Stimulated activated CD8-positive, alpha-beta memory T cell treated with anti-CD3 and anti-CD28 coated beads, Interleukin-7, amount 100 ng/mL, for 1 hour (primary cell): ENCODE data around the gene NID2.

Experiments used
- DNase-seq, 2 donors: peaks; one replicate each; pipeline ENCODE4 v3.0.0-alpha.2; 2020; ENCODE audit warnings: low read depth in 2 of 2

NID2 gene

DNA sequence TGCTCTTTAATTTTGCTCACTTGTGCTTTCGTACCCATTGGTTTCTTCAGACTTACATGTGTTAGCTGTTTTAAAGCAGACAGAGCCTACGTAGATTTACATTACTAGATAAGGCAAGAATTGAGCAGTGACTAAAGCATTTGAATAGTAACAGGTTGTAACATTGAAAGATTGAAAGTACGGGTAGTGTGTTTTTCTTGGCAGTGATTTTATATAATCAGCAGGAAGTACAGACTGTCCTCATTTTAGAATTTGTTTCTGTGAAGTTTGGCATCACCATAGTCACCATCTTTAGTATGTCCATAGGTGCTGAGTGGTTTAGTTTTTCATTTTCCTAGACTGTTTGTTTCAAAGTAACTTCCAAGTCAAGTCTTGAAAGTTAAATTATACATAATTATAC lies 65.5 kb downstream of the NID2 start:
- DNase-seq: no peak

DNA sequence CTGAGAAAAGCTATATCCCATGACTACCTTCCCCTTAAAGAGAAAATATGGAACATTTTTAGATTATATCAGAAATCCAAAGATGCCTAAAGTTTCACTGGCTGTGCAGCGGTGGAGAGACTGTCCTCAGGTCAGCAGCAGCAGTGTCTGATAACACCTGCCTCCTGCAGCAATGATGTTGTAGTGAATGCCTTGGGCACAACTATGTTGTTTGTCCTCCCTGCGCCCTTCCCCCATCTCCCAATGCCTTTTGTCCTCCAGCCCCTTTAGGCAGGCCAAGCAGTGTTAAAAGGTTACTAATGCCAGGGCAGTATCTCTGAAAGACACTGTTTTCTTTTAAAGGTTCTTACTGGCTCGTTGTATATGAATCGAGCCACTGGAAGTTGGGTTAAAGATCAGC lies 66.3 kb downstream of the NID2 start:
- no peak for DNase-seq

DNA sequence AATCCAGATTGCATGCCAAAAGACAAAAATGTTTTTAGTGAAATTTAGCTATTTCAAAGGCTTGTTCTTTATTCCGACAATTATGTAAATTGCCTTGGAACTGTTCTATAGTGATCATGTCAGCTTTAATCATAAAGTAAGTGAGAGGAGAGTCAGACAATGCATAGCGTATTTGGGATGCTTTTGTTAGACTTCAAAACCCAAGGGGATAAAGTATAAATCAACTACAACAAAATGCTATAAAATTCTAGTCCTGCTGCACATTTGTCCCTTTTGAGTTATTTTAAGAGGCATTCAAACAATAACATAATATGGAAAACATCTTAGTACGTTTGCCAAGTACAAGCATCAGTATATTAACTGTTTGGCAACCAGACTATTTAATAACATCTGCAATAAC lies 68.2 kb downstream of the NID2 start:
- DNase-seq: no peak

DNA sequence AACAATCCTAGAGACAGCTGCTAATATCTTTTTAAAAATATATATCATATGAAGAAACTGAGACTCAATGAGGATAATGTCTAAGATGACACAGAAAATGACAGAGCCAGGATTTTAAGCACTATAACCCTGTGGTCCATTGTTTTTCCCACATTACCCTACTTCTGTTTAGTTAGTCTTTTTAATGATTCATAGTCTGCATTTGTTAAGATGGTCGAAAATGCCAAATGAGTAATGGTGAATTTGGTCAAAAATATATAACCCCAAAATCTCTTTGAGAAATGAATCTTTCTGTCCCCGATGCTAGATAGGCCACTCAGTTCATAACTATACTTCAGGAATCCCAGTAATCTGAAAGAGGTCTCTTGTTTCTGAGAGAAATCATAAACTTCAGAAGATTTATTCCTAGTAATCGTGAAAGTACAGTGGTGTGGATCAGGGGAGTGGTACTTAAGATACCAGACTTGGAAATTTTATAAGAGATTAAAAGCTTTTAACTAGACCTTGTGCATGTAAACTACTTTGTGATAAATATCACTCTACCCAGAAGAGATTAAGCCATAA lies 68.8 kb downstream of the NID2 start:
- DNase-seq: no peak

DNA sequence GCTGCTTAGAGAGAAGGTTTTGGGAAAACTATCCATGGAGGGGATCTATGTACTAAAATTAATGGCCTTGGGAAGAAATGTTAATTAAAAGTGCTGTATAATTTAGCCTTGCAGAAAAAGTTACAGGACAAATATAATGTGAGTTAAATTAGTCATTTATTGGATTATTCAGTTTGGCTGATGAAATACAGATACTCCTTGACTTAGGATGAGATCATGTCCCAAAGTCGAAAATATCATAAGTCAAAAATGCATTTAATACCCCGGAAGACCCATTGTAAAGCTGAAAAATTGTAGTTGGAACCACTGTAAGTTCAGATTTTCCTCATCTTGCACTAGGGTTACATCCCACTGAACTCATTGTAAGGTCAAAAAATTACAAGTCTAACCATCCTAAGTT lies 69.8 kb downstream of the NID2 start:
- no peak for DNase-seq

DNA sequence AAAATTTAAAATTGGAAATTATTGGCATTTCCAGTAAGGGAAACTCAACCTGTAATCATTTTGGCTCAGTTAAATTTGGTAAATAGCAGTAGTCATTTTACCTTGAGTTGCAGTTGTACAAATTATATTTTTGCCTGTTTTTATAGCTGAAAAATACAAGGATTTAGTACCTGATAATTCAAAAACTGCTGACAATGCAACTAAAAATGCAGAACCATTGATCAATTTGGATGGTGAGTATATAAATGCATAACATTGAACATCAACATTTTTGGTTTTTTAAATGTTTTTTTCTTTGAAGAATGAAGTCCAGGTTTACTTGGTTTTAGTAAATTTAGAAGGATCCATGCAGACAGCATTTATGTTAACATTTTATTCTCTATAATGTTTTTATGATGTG lies 70.5 kb downstream of the NID2 start:
- no peak for DNase-seq

DNA sequence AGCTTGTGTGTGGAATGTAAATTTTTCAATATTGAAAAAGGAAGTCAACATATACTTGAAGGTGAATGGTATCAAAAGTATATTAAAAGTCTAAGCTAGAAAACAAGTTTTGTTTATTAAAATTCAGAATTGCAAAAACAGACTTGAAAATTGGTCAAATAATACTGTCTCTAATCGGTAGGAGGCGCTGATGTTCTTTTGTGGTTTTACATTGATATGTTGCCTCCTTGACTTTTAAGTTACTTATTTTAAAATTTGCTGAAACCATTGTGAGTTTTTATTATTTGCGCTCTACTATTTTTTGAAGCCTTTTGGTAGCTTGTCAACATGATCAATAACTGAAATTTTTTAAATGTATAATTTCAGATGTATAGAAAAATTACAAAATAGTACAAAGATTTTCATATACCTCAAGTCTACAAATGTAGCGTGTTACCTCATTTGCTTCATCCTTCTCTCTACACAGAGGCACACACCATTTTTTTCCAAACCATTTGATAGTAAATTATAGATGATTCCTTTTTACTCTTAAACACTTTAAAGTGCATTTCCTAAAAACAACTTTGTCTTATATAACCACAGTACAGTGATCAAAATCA lies 72.6 kb downstream of the NID2 start:
- DNase-seq: no peak

DNA sequence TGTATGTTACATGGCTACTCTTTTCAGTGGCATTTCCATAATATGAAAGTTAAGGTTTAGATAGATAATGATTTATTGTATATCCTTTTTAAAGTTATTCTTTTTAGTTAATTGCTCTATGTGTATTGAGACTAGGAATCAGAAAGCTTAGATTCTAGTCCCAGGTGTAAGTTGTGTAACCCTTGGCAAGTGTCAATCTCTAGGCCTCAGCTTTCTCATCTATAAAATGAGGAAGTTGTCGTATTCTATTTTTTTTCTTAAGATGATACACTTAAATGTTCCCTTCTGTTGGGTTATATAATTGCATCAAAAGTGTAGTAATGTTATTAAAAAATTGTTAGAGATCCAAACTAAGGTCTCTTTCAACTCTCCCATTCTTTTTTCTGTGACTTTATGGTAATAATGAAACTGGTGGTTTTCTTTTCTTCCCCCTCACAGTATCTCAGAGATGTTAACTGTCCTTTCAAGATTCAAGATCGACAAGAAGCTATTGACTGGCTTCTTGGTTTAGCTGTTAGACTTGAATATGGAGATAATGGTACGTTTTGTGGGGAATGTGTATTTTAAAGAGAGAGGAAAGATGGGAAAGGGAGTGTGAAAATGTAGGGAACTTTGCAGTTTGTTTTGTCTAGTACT lies 75.5 kb downstream of the NID2 start:
- DNase-seq: no peak

DNA sequence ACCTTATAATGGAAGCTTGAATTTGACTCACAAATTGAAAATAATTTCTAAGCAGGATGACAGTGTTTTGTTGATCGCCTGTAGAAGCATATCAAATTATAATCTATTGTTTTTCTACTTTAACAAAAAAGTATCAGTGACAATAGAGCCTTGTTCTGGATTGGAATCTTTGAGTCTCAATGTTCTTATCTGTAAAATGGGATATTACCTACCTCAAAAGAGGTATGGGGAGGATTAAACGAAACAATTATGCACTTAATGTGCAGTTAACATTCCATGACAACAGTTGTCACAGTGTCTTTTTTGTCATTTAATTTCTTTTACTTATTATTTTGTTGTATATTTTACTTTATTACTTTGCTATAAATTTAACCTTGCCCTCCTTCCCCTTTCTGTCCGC lies 78.4 kb downstream of the NID2 start:
- no peak for DNase-seq

DNA sequence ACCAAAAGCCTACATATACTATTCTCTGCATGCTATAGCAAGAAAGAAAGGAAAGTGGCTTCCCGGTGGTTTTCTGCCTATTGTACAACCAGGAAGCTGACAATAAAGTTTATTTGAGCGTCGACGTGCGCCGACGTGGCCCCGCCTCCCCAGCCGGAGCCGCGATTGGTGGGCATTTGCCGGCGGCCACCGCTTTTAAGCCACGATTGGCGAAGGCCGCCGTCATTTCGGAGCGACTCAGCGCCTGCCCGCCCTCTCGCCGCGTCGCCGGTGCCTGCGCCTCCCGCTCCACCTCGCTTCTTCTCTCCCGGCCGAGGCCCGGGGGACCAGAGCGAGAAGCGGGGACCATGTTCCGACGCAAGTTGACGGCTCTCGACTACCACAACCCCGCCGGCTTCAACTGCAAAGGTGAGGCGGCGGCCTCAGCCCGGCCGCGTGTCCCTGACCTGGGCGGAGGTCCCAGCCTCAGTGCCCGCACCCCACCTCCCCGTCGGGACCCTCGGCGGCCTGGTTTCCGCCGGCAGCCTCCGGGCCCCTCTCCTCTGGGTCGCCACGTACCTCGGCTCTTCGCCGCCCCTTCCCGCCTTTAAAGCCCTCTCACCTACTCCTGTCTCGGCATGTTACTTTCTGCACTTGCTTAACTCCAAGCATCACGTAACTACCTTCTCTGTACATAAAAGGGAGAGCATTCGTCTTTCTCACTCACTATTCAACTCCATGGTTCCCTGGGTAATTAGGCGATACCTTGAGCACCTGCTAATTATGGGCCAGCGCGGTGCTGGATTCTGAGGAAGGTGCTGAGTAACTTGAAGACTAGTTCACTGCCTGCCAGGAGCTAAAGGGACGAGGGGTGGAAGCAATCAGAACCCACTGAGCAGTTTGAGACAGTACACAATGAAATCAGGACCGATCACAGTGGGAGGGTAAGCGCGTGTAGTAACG lies 79.3 kb downstream of the NID2 start, which contains the start of gene RTRAF:
TSS of gene RTRAF (plus strand) at position 254 of the 942 bp plus-strand sequence. CDS start at position 348, 94 bp downstream.
- peak; percentile 80 to 81 for DNase-seq

DNA sequence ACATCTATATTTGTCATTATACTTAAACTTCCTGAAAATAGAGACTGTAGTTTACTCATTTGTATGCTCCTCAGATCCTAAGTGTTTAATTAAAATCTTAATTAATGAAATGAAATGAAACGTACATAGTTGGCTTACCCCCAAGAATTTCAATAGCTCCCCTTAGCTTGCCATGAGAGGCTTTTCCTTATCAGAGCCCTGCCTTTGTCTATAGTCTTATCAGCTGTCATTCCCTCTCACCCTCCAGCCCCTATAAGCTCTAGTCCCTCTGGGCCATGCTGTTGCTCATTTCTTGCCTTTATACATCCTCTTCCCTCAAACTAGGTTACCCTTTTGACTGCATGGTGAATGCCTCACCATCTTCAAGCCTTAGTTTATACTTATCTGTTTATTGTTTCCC lies 80.6 kb downstream of the NID2 start:
- no peak for DNase-seq

DNA sequence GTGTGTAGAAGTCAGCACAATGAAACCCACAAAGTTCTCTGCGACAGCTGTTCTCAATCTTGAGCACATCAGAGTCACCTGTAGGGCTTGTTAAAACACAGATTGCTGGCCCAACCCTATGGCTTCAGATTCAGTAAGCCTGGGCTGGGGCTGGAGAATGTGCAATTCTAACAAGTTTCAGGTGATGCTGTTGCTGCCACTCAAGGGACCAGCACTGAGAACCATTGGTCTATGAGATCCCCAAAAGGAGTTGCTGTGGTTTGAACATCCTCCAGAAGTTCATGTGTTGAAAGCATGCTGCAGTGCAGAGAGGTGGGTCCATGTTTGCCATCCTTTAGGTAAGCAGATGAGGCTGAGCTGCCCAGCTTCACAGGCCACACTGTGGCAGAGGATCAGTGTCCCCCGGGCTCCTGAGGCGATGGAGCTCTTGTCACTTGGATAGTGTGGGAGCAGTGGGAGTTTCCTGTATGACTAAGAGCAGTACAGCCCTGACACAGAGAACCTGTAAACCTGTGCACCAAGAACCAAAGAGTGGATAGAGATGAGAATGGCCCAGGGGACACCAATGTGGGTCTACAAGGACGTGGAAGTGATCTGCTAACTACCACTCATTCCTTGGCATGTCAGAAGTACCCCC lies 87.5 kb downstream of the NID2 start:
- no peak for DNase-seq

DNA sequence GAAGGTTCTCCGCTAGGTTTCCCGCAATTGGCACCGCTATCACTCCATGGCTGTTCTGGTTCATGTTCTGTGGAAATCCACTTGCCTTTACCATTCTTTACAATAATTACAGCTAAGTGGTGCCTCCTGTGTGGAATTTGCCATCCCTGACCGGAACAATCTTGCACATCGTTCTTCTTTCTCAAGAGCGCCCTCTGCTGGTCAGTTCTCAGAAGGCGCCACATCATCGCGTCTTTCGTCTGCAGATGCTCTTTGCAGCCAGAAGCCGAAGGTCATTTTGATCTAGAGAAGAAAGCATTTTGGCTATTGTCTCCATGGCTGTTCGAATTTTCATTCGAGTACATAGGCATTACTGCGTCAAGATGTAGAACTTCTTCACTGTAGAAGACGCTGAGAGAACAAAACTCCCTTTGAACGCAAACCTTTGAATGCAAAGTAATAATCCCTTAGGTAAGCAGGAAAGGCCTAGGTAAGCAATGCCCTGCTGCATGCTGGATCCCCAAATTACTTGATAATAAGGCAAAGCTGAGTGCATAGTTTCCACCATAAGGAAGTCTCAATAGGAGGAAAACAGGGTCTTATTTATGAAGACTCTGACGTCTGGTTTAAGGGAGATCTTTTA lies 89.7 kb downstream of the NID2 start:
- DNase-seq: peak; percentile 69 to 80

DNA sequence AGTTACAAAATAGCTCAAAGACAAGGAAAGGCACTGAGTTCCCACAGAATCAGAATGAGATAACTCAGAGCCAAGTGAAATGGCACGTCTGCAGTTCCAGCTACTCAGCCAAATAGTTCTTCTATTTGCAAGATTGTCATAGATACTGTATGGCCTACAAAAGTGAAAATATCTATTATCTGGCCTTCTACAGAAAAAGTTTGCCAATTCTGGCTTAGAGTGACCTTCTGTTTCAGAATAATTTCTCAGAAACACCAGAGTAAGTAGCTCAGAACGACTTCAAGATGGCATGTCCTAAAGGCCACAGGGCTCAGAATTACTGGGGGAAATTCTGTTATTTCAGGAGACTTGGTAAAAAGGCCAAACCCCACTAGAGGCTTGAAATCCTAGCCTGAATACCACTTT lies 90.2 kb downstream of the NID2 start:
- no peak for DNase-seq

DNA sequence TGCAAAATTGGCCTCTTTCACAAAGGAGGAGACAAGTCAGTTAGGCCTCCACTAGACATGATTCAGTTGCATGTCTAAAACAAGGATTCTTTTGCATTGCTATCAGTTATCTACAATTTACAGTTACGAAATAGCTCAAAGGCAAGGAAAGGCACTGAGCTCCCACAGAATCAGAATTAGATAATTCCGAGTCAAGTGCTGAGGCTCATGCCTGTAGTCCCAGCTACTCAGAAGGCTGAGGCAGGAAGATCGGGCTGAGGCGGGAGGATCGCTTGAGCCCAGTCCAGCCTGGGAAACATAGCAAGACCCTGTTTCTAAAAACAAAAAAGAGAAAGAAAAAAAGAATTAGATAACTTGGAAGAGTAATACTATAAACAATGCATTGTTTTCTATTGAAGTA lies 91.8 kb downstream of the NID2 start:
- no peak for DNase-seq

DNA sequence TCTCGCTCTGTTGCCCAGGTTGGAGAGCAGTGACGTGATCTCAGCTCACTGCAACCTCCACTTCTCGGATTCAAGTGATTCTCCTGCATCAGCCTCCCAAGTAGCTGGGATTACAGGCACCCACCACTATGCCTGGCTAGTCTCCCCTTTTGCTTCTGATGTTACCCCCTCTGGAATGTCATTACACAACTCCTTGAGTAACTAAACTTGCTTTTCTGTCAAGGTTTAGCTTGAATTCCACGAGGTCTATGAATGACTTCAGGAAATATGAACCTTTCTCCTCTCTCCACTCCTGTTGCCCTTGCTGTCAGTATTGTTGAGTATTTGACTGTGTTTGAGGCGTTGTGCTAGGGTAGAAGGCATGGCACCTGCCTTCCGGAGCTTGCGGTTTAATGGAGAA lies 96.3 kb downstream of the NID2 start:
- no peak for DNase-seq

DNA sequence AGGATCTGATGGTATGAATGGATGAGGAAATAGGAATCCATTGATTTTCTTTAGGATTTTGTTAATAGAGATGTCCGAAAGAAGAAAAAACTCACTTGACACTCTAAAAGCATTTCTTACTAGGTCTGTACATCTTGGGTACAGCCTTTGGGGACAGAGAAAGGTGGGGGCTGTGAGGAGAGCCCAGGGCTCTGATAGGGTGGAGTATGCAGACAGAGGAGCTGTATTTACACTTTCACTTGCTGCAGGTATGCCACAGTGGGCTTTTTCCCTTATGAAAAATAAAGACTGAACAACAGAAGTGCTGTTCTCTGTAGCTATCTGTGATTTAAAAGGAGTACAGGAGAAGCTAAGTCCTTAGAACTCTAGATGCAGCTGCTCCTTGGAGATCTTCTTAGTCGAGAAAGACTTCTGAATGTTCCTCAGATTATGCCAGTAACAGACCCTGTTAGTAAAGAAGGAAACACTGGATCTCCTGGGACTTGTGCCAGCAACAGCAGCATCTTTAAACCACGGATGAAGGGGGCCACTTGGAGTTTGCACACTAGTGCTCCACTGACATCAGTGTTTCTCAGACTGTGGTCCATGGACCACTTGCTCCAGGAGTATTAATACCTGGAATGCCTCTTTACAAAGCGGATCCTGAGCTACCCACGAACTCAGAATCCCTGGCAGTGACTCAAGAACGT lies 98.9 kb downstream of the NID2 start:
- no peak for DNase-seq

DNA sequence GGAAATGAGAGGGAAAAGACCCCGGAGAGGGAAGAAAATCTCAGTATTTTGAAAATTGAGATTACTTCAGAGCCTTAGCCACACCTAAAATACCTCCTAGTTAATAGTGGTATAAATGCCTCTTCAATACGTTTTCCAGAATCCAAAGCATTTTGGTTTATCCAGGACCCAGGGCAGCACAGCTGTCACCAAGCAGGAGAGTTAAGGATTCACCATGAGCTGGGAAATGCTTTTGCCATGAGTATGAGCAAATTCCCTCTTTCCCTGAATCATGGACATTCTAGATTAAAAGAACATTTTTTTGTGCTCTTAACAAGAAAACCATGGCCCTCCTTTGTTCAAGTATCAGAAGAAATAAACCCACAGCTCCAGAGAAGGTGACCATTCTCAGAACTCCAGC lies 101.3 kb downstream of the NID2 start:
- DNase-seq: no peak

DNA sequence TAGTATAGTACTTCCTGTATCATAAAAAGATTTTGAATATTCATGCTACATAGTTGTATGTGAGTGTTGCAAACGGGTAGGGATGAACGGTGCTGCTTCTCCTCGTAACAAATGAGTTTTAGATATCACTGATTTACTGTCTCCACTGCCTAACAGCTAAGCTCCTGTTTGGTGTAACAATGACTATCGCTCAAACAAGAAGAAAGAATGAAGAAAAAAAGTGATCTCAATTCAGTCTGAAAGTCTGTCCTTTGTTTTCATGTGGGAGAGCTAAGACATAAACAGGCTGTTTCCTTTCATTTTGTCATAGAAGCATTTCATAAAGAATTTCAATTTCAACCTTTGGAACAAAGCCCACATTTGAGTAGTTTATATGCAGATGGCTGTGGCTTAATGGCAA lies 105.6 kb downstream of the NID2 start:
- no peak for DNase-seq

DNA sequence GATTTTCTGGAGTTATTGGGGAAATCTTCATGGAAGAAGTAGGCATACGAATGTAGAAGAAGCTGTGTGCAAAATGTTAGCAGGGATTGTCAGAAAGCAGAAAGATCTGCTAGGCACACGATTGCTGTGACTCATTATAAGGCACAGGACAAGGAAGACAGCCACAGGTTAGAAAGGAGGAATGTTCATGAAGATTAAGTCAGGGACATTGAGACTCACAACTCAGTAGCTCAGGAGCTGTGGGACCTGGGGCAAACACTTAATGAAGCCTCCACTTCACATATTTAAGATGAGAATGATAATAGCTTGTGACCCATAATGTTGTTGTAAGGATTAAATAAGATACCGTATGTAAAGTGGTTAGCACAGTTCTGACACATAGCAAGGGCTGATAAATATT lies 106.1 kb downstream of the NID2 start:
- no peak for DNase-seq

DNA sequence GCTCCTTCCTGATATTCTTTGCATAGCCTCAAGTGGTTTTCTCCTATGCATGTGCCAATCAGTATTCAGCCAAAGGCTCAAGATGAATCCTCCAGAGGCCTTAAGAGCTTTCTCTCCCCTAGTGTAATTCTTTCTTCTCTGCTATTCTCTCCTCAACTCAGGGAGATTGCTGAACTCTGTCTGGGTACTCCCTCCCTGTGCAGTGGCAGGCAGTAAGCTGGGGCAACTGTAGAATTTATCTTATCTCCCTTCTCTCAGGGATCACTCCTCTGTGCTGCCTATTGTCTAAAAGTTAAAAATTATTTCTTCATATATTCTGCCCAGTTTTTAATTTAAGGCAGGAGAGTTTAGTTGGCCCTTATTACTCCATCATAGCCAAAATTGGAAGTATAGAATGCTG lies 108.0 kb downstream of the NID2 start:
- no peak for DNase-seq
